GM23338 (cell line): ENCODE measurements around the gene HOXA10. TPM values are rescaled to one million over a fixed set of nuclear protein-coding genes. Genes with fewer than 3 reads are reported as not detected.

Experiments
- ATAC-seq: fragments of 200-7000 bp; cut with Tn5 transposase; 3 replicates; pipeline ENCODE4 v1.9.1; 2020
- DNase-seq: peaks from one replicate; pipeline ENCODE4 v3.0.0-alpha.2; 2015; ENCODE audit warnings: low spot score
- H2AFZ ChIP-seq: fragments of 200-600 bp; sonication (generic); 2 replicates; pipeline ENCODE4 v1.8.0; 2016; ENCODE audit warnings: antibody characterized with exemption, mild to moderate bottlenecking, moderate library complexity
- H3F3A ChIP-seq: fragments of 200-600 bp; sonication (generic); replicated peaks from 2 replicates; pipeline ENCODE4 v1.8.0; 2017; ENCODE audit warnings: antibody characterized with exemption, mixed run types, low read depth
- H3K27ac ChIP-seq: fragments of 200-600 bp; sonication (generic); 2 replicates; pipeline ENCODE4 v1.6.1; 2016; ENCODE audit warnings: low read depth
- H3K27me3 ChIP-seq: fragments of 200-600 bp; sonication (generic); 2 replicates; pipeline ENCODE4 v1.8.0; 2016; ENCODE audit warnings: mild to moderate bottlenecking, mixed run types, moderate library complexity; ENCODE audit not compliant: insufficient read depth
- H3K36me3 ChIP-seq: fragments of 200-600 bp; sonication (generic); 2 replicates; pipeline ENCODE4 v1.8.0; 2016; ENCODE audit warnings: mild to moderate bottlenecking; ENCODE audit not compliant: insufficient read depth
- H3K4me1 ChIP-seq: fragments of 200-600 bp; sonication (generic); 2 replicates; pipeline ENCODE4 v1.8.0; 2016; ENCODE audit warnings: mild to moderate bottlenecking, moderate library complexity; ENCODE audit not compliant: insufficient read depth
- H3K4me2 ChIP-seq: fragments of 200-600 bp; sonication (generic); 2 replicates; pipeline ENCODE4 v1.7.1; 2017; ENCODE audit warnings: mixed run types
- H3K4me3 ChIP-seq: fragments of 200-600 bp; sonication (generic); 2 replicates; pipeline ENCODE4 v1.6.1; 2016; ENCODE audit warnings: mixed run types
- H3K79me2 ChIP-seq: fragments of 200-600 bp; sonication (generic); replicated peaks from 2 replicates; pipeline ENCODE4 v1.8.0; 2017; ENCODE audit warnings: mild to moderate bottlenecking; ENCODE audit not compliant: insufficient read depth
- H3K9me2 ChIP-seq: fragments of 200-600 bp; sonication (generic); 2 replicates; pipeline ENCODE4 v1.8.0; 2017; ENCODE audit not compliant: insufficient read depth
- H4K20me1 ChIP-seq: fragments of 200-600 bp; sonication (generic); replicated peaks from 2 replicates; pipeline ENCODE4 v1.8.0; 2017; ENCODE audit warnings: mild to moderate bottlenecking; ENCODE audit not compliant: insufficient read depth
- H3K27ac Mint-ChIP-seq: 2 replicates; pipeline ENCODE4 v1.8.0; 2020; ENCODE audit warnings: inconsistent platforms, mild to moderate bottlenecking, moderate library complexity, mixed read lengths
- H3K27me3 Mint-ChIP-seq: 3 replicates; pipeline ENCODE4 v1.8.0; 2022; ENCODE audit warnings: low read depth, mild to moderate bottlenecking, moderate library complexity, mixed read lengths, inconsistent platforms; ENCODE audit not compliant: insufficient read depth, poor library complexity
- H3K36me3 Mint-ChIP-seq: 3 replicates; pipeline ENCODE4 v1.8.0; 2021; ENCODE audit warnings: low read depth, mild to moderate bottlenecking, inconsistent platforms, moderate library complexity, mixed read lengths
- H3K4me1 Mint-ChIP-seq: 3 replicates; pipeline ENCODE4 v1.8.0; 2020; ENCODE audit warnings: mild to moderate bottlenecking, inconsistent platforms, mixed read lengths
- H3K4me3 Mint-ChIP-seq: 3 replicates; pipeline ENCODE4 v1.8.0; 2021; ENCODE audit warnings: moderate library complexity, mild to moderate bottlenecking, inconsistent platforms, mixed read lengths
- H3K9me3 Mint-ChIP-seq: 3 replicates; pipeline ENCODE4 v1.8.0; 2020; ENCODE audit warnings: moderate library complexity, mild to moderate bottlenecking, inconsistent platforms, mixed read lengths
- CREB1 ChIP-seq: fragments of 250-450 bp; sonication (Bioruptor Pico); IDR thresholded peaks from 2 replicates; pipeline ENCODE4 v1.5.0; 2020; ENCODE audit warnings: low read depth, mild to moderate bottlenecking, moderate library complexity
- ETS1 ChIP-seq: IDR thresholded peaks from 2 replicates; pipeline ENCODE4 v1.6.1; 2016; ENCODE audit warnings: antibody characterized with exemption
- EZH2 ChIP-seq: fragments of 200-600 bp; sonication (generic); IDR thresholded peaks from one replicate; pipeline ENCODE4 v1.8.0; 2017; ENCODE audit warnings: antibody characterized with exemption, mild to moderate bottlenecking, low read depth; ENCODE audit not compliant: unreplicated experiment
- JUNB ChIP-seq: IDR thresholded peaks from one replicate; pipeline ENCODE4 v1.6.1; 2016; ENCODE audit warnings: antibody characterized with exemption; ENCODE audit not compliant: unreplicated experiment
- NANOG ChIP-seq: IDR thresholded peaks from 2 replicates; pipeline ENCODE4 v1.6.1; 2016; ENCODE audit warnings: antibody characterized with exemption, borderline replicate concordance
- REST ChIP-seq: IDR thresholded peaks from one replicate; pipeline ENCODE4 v1.6.1; 2018; ENCODE audit warnings: antibody characterized with exemption; ENCODE audit not compliant: unreplicated experiment
- ZNF462 ChIP-seq: fragments of 250-450 bp; sonication (Bioruptor Pico); IDR thresholded peaks from 2 replicates; pipeline ENCODE4 v1.5.0; 2020; ENCODE audit warnings: mild to moderate bottlenecking, moderate library complexity
- polyA plus RNA-seq: library from polyadenylated mRNA; unstranded; fragments of >200 nt; fragmentation: Nextera tagmentation; extraction: Ambion mirVana; gene quantifications from 2 replicates; pipeline ENCODE4 v1.2.1, GENCODE V29; 2016
- total RNA-seq: library from RNA; depleted of rRNA; stranded (reverse); fragments of >200 nt; shearing (Covaris generic); gene quantifications from 2 replicates; pipeline ENCODE4 v1.2.3, GENCODE V29; 2014

Gene HOXA10
- total and polyA plus RNA-seq, 2 experiments from 2014 or later = not detected

- Mint-ChIP-seq H3K9me3 (no peaks in the 10 kb centered on the region; the same call in 2 of the 3 replicates), H3K36me3 (no peaks in the 10 kb centered on the region), H3K4me3 (no peak overlapping the region; the same call in 2 of the 3 replicates), H3K27ac (no peak overlapping the region), H3K27me3 (peaks cover 95% of the 10 kb centered on the region), H3K4me1 (peaks cover 27% of the 10 kb centered on the region)
- TF ChIP-seq EZH2 (peak; percentile 95), NANOG (no peak)
- no peaks in the 10 kb centered on the region for H3K79me2 ChIP-seq
- no peaks in the 10 kb centered on the region for H3K36me3 ChIP-seq
- H3K9me2 ChIP-seq = no peaks in the 10 kb centered on the region
- peaks cover 53% of the 10 kb centered on the region for H3K4me1 ChIP-seq
- peaks cover 47% of the 10 kb centered on the region for H3F3A ChIP-seq
- peaks cover 100% of the 10 kb centered on the region for H3K27me3 ChIP-seq
- ATAC-seq = peak; percentile 5
- peaks cover 36% of the 10 kb centered on the region for H4K20me1 ChIP-seq
- H3K27ac ChIP-seq = no peak overlapping the region
- H3K4me2 ChIP-seq = no peak overlapping the region
- H3K4me3 ChIP-seq = no peak overlapping the region
- no peak overlapping the region for H2AFZ ChIP-seq
- no peak for DNase-seq
Measured at GRCh38 chr7:27191161-27191731, 17.1 kb upstream of the HOXA10 start.

- Histone ChIP-seq H2AFZ (no peak overlapping the region), H3F3A (peaks cover 56% of the 10 kb centered on the region), H3K9me2 (no peaks in the 10 kb centered on the region), H3K4me3 (no peak overlapping the region), H3K4me1 (peaks cover 64% of the 10 kb centered on the region), H3K27ac (no peak overlapping the region), H3K79me2 (no peaks in the 10 kb centered on the region), H3K36me3 (no peaks in the 10 kb centered on the region), H3K4me2 (no peak overlapping the region), H4K20me1 (peaks cover 41% of the 10 kb centered on the region), H3K27me3 (peaks cover 100% of the 10 kb centered on the region)
- Mint-ChIP-seq H3K36me3 (no peaks in the 10 kb centered on the region), H3K27me3 (peaks cover 99% of the 10 kb centered on the region), H3K27ac (no peak overlapping the region), H3K4me1 (peaks cover 35% of the 10 kb centered on the region), H3K4me3 (no peak overlapping the region; the same call in 2 of the 3 replicates), H3K9me3 (no peaks in the 10 kb centered on the region; the same call in 1 of the 3 replicates)
- DNase-seq (no peak), ATAC-seq (no peak)
- no peak for TF ChIP-seq NANOG
- peak; percentile 6 for TF ChIP-seq EZH2
- TF ChIP-seq CREB1 (CRISPR knock-in tag) = no peak
- no peak for TF ChIP-seq REST
- TF ChIP-seq ZNF462 (CRISPR knock-in tag) = no peak
- TF ChIP-seq JUNB = no peak
- no peak for TF ChIP-seq ETS1
Measured at GRCh38 chr7:27189997-27190748, 16.1 kb upstream of the HOXA10 start.
